SU-DHL-6 (cell line): Measurements from ENCODE around the gene CUX1.

Experiments
- H2AFZ ChIP-seq: fragments of 200-600 bp; sonication (generic); 2 replicates; pipeline ENCODE4 v1.6.1; 2014; ENCODE audit warnings: low read depth, mild to moderate bottlenecking, moderate library complexity, mixed read lengths, antibody characterized with exemption, low read length; ENCODE audit not compliant: severe bottlenecking
- H3F3A ChIP-seq: fragments of 200-600 bp; shearing (Covaris generic); 2 replicates; pipeline ENCODE4 v1.6.0; 2016; ENCODE audit warnings: antibody characterized with exemption, mild to moderate bottlenecking; ENCODE audit not compliant: insufficient read depth
- H3K27ac ChIP-seq: fragments of 200-600 bp; sonication (generic); 2 replicates; pipeline ENCODE4 v1.5.1; 2016; ENCODE audit warnings: low read depth, mild to moderate bottlenecking, low read length, moderate library complexity, mixed read lengths
- H3K27me3 ChIP-seq: fragments of 200-600 bp; sonication (generic), shearing (Covaris generic); 2 replicates; pipeline ENCODE4 v1.6.0; 2014; ENCODE audit warnings: mild to moderate bottlenecking, low read length
- H3K36me3 ChIP-seq: fragments of 200-600 bp; sonication (generic); 2 replicates; pipeline ENCODE4 v1.6.1; 2014; ENCODE audit warnings: mild to moderate bottlenecking, low read length, mixed read lengths
- H3K4me2 ChIP-seq: fragments of 300-600, 200-600 bp; shearing (Covaris generic), sonication (generic); 2 replicates; pipeline ENCODE4 v1.6.0; 2014; ENCODE audit warnings: low read length, low read depth, mild to moderate bottlenecking; ENCODE audit not compliant: poor library complexity, severe bottlenecking
- H3K4me3 ChIP-seq: fragments of 200-600 bp; sonication (generic); 2 replicates; pipeline ENCODE4 v1.5.1; 2014; ENCODE audit warnings: antibody characterized with exemption, low read length, mild to moderate bottlenecking, mixed read lengths; ENCODE audit not compliant: insufficient read depth, poor library complexity, severe bottlenecking
- H3K79me2 ChIP-seq: fragments of 200-600 bp; sonication (generic); 2 replicates; pipeline ENCODE4 v1.6.1; 2014; ENCODE audit warnings: mild to moderate bottlenecking, low read length, moderate library complexity; ENCODE audit not compliant: insufficient read depth
- H3K9ac ChIP-seq: fragments of 200-600 bp; sonication (generic); 2 replicates; pipeline ENCODE4 v1.7.0; 2014; ENCODE audit warnings: mild to moderate bottlenecking, low read length
- H3K9me2 ChIP-seq: fragments of 200-600 bp; sonication (generic); replicated peaks from 2 replicates; pipeline ENCODE4 v1.6.1; 2014; ENCODE audit warnings: low read length; ENCODE audit not compliant: insufficient read depth
- H3K9me3 ChIP-seq: fragments of 200-600 bp; sonication (generic); 2 replicates; pipeline ENCODE4 v1.6.1; 2014; ENCODE audit warnings: low read length, mixed read lengths; ENCODE audit not compliant: insufficient read depth
- H4K20me1 ChIP-seq: fragments of 200-600 bp; sonication (generic); 2 replicates; pipeline ENCODE4 v1.6.1; 2014; ENCODE audit warnings: low read depth, mild to moderate bottlenecking, antibody characterized with exemption, low read length, moderate library complexity, mixed read lengths
- EZH2phosphoT487 ChIP-seq: fragments of 200-600 bp; sonication (generic), shearing (Covaris generic); conservative IDR thresholded peaks from 2 replicates; pipeline ENCODE4 v1.6.1; 2018; ENCODE audit warnings: mild to moderate bottlenecking, antibody characterized with exemption, low read length, moderate library complexity, mixed read lengths
- TF ChIP-seq, protein P1 (sequence below): fragments of 200-600 bp; sonication (generic); IDR thresholded peaks from one replicate; pipeline ENCODE4 v1.5.1; 2017; ENCODE audit warnings: antibody characterized with exemption, mild to moderate bottlenecking, low read length, moderate library complexity; ENCODE audit not compliant: insufficient read depth, poor library complexity, severe bottlenecking

CUX1 gene

DNA sequence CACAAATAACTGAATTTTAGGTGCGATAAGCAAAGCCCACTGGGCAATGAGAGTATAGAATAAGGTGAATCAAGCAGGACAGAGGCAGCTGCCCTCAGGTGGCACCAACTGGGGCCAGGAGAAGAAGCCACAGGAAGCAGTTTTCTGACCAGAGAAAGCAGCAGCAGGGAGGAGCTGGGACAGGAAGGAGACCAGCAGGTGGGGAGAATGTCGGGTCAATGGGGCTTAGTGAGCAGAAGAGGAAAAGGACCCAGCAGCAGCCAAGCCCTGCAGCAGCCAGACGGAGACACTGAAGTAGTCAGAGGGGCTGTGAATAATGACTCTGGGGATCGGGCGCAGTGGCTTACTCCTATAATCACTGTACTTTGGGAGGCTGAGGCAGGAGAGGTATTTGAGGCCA lies 259.7 kb downstream of the CUX1 start:
- Histone ChIP-seq H2AFZ (no peak overlapping the region), H3K36me3 (peaks cover 17% of the 10 kb centered on the region; the same call in 1 of the 2 replicates), H3K9me3 (no peaks in the 10 kb centered on the region), H3K4me3 (no peak overlapping the region), H3K27ac (no peak overlapping the region), H3K9ac (no peak overlapping the region), H4K20me1 (0 out of 2 replicates have a peak, but pooled peaks cover 4% of the 10 kb centered on the region), H3K27me3 (no peaks in the 10 kb centered on the region), H3K79me2 (peaks cover 53% of the 10 kb centered on the region), H3K9me2 (no peaks in the 10 kb centered on the region), H3F3A (0 out of 2 replicates have a peak, but pooled peaks cover 7% of the 10 kb centered on the region), H3K4me2 (no peak overlapping the region)
- TF ChIP-seq EZH2phosphoT487, result no peak
- TF ChIP-seq, protein P1, sequence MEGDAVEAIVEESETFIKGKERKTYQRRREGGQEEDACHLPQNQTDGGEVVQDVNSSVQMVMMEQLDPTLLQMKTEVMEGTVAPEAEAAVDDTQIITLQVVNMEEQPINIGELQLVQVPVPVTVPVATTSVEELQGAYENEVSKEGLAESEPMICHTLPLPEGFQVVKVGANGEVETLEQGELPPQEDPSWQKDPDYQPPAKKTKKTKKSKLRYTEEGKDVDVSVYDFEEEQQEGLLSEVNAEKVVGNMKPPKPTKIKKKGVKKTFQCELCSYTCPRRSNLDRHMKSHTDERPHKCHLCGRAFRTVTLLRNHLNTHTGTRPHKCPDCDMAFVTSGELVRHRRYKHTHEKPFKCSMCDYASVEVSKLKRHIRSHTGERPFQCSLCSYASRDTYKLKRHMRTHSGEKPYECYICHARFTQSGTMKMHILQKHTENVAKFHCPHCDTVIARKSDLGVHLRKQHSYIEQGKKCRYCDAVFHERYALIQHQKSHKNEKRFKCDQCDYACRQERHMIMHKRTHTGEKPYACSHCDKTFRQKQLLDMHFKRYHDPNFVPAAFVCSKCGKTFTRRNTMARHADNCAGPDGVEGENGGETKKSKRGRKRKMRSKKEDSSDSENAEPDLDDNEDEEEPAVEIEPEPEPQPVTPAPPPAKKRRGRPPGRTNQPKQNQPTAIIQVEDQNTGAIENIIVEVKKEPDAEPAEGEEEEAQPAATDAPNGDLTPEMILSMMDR, result no peak

DNA sequence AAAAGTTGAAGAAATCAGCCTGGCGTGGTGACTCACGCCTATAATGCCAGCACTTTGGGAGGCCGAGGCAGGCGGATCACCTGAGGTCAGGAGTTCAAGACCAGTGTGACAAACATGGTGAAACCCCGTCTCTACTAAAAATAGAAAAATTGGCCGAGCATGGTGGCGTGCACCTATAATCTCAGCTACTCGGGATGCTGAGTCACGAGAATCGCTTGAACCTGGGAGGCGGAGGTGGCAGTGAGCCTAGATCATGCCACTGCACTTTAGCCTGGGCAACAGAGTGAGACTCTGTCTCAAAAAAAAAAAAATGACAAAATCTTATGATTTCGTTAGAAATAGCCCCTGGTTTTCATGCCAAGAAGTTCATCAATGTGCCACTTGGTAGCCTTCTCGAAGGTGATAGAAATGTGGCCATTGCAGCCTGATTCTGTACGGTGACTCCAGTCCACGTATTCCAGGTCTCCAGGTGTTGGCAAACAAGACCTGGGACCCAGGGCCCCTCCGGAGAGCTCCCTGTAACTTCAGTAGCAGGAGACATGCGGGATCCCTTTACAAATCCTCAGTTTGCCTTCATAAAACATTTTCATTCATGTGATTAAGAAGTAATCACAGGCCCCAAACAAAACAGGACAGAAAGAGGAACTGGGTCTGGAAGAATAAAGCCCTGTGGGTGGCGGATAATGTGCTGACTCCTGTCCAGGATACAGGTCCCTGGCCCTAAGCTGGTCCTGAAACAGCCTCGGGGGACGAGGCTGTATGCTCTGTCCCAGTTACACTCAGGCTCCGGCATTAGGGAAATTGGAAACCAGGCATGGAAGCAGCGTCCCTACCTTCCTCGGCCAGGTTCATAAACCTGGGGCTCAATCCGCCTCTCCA lies 262.0 kb downstream of the CUX1 start:
- no peak overlapping the region for H3K4me2 ChIP-seq

DNA sequence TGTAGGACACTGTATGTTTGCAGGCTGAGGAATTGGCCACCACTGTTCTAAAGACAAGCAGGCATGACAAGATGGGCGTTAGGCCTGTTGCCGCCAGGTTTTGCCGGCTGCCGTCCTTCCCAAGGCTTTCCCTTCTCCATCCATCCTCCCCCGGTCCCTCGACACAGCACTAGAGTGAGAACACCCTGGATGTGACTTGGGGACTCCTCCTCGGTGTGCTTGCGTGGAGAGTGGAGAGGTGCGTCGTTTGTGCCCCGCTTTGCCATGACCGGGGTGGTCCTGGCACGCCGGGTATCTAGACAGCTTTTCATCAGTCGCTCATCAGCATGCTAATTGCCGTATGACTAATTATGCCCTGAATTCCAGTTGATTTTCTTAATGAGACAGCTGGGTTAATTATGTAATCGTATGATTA lies 262.6 kb downstream of the CUX1 start:
- H3K4me3 ChIP-seq, result no peak overlapping the region
- no peak overlapping the region for H3K27ac ChIP-seq
- TF ChIP-seq, protein P1, result no peak
- no peak for TF ChIP-seq EZH2phosphoT487
- peaks cover 54% of the 10 kb centered on the region for H3K79me2 ChIP-seq
- no peak overlapping the region for H2AFZ ChIP-seq
- H3K9me2 ChIP-seq, result no peaks in the 10 kb centered on the region
- no peaks in the 10 kb centered on the region for H3K9me3 ChIP-seq
- H3K9ac ChIP-seq, result no peak overlapping the region
- no peaks in the 10 kb centered on the region for H3K27me3 ChIP-seq
- 0 out of 2 replicates have a peak, but pooled peaks cover 4% of the 10 kb centered on the region for H4K20me1 ChIP-seq
- peaks cover 13% of the 10 kb centered on the region; the same call in 1 of the 2 replicates for H3F3A ChIP-seq
- peaks cover 18% of the 10 kb centered on the region for H3K36me3 ChIP-seq
- no peak overlapping the region for H3K4me2 ChIP-seq

More for the DNA sequence above, 262.0 kb downstream of the CUX1 start:
- no peaks in the 10 kb centered on the region for H3K9me3 ChIP-seq
- H3K36me3 ChIP-seq, result peaks cover 12% of the 10 kb centered on the region; the same call in 1 of the 2 replicates
- no peak overlapping the region for H3K9ac ChIP-seq
- no peak overlapping the region for H3K4me3 ChIP-seq
- 0 out of 2 replicates have a peak, but pooled peaks cover 4% of the 10 kb centered on the region for H4K20me1 ChIP-seq
- no peaks in the 10 kb centered on the region for H3K27me3 ChIP-seq
- no peak for TF ChIP-seq EZH2phosphoT487
- TF ChIP-seq, protein P1, result no peak
- H3F3A ChIP-seq, result peaks cover 7% of the 10 kb centered on the region; the same call in 1 of the 2 replicates
- no peak overlapping the region for H2AFZ ChIP-seq
- H3K27ac ChIP-seq, result no peak overlapping the region
- peaks cover 52% of the 10 kb centered on the region for H3K79me2 ChIP-seq
- no peaks in the 10 kb centered on the region for H3K9me2 ChIP-seq
